GM12874 (cell line): ENCODE data around the gene FRMD6.

Source experiments
- CTCF ChIP-seq: IDR thresholded peaks from 2 replicates; pipeline ENCODE4 v1.5.1; 2011; ENCODE audit warnings: low read depth, mild to moderate bottlenecking, control low read depth, low read length, moderate library complexity; ENCODE audit not compliant: insufficient read depth

Gene FRMD6

GRCh38 chr14:51715250-51715649 is 63.5 kb downstream of the FRMD6 start:
- TF ChIP-seq CTCF, result no peak

- TF ChIP-seq CTCF, result no peak
Observed at GRCh38 chr14:51715742-51716141, 64.0 kb downstream of the FRMD6 start.

GRCh38 chr14:51716610-51717009 is 64.9 kb downstream of the FRMD6 start:
- TF ChIP-seq CTCF, result no peak

GRCh38 chr14:51717766-51718165 is 66.1 kb downstream of the FRMD6 start:
- no peak for TF ChIP-seq CTCF

GRCh38 chr14:51719955-51720354 is 68.2 kb downstream of the FRMD6 start:
- no peak for TF ChIP-seq CTCF

- TF ChIP-seq CTCF, result no peak
Observed at GRCh38 chr14:51723990-51724389, 72.3 kb downstream of the FRMD6 start.

- no peak for TF ChIP-seq CTCF
Observed at GRCh38 chr14:51724650-51725049, 72.9 kb downstream of the FRMD6 start.

- TF ChIP-seq CTCF, result no peak
Observed at GRCh38 chr14:51725061-51725460, 73.4 kb downstream of the FRMD6 start.
